HG03280 (cell line): ENCODE measurements around the gene GID4.
A peak's percentile ranks its signal among the peaks of the same experiment; 100 is the strongest.

Source experiments
- ATAC-seq: cut with Tn5 transposase; IDR thresholded peaks from one replicate; pipeline ENCODE4 v1.9.1; 2021; ENCODE audit warnings: mild to moderate bottlenecking, moderate library complexity; ENCODE audit not compliant: unreplicated experiment

Gene GID4

DNA sequence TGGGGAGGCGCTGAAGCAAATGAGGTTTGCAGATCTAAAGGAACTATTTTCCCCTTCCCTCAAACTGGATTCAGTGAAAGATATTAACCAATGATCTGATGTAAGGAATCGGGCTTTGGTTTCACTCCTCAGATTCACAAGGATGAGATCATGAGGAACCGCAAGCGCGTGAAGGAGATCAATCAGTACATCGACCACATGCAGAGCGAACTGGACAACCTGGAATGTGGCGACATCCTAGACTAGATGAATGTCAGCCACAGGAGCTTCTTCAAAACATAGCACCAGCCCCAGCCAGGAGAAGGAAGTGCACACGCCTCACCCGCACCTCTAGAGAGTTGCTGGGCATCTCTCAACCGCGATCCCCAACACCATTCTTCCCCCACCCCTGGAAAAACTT, 22.8 kb upstream of the GID4 start:
- ATAC-seq = no peak

- no peak for ATAC-seq
These were observed 21.2 kb upstream of the GID4 start for GRCh38 chr17:18017958-18018357.

GRCh38 chr17:18018411-18018921, 20.7 kb upstream of the GID4 start:
- no peak for ATAC-seq

- no peak for ATAC-seq
These were observed 19.4 kb upstream of the GID4 start for GRCh38 chr17:18019838-18020154.

DNA sequence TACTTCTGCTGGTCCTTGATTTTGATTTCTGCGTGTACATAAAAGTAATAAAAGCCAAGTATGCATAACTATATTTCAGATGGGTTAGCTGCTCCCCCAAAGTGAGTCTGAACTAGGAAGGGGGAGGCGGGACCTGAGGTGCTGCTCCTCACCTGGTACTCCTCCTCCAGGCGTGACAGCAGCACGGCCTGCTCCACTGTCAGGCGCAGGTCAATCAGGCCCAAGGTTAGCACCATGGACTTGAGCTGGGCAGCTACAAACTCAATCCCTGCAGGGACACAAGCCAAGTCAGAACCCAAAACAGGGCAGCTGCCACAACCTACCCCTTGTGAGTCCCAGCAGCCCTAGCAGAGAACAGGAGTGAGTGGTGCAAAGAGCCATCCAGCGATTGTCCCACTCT, 18.2 kb upstream of the GID4 start:
- no peak for ATAC-seq

DNA sequence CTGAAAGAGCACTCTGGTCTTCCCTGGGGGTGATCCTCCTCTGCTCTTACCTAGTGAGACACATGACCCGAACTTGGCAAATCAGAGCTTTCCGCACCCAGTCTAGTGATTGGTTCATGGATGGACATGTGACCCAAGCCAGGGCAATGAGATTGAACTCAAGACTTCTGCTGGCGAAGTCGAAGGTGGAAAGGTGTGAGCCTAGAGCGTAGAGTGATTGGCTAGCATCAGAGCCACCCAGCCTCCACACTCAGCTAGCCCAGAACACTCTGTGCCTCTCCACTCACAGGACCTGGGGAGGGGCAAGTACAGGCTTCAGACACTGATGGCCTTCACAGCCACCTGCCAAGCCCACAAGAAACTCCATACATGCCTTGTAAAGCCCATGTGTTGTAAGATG, 17.8 kb upstream of the GID4 start:
- no peak for ATAC-seq

DNA sequence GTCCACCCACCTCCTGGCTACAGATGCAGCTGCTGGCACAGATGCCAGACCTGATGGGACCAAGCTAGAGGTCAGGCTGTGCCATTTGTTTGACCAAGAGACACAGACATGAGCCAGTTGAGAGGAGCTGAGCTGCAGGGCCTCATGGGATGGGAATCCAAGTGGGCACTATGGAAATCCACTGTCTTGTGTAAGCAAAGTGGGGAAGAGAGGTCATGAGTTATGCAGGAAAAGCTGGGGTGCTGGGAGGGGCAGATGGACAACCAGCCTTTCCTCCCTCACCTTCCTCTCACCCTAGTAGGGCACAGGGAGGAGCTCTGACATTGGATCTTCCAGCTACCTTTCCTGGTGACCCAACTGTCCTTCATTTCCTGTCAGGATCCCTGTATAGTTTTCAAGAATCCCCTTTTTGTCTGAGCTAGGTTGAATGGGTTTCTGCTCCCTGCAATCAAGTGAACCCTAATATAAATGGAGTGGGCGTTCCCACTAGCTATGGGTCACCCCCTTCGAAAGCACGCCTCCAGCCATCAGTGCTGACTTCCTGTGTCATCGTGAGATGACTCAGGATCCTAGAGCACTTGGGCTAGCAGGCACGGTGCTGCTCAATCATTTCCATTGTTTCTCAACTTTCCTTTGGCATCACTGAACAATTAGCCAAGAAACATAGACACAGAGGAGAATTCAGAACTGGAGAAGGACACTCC, 13.8 kb upstream of the GID4 start:
- ATAC-seq = no peak

DNA sequence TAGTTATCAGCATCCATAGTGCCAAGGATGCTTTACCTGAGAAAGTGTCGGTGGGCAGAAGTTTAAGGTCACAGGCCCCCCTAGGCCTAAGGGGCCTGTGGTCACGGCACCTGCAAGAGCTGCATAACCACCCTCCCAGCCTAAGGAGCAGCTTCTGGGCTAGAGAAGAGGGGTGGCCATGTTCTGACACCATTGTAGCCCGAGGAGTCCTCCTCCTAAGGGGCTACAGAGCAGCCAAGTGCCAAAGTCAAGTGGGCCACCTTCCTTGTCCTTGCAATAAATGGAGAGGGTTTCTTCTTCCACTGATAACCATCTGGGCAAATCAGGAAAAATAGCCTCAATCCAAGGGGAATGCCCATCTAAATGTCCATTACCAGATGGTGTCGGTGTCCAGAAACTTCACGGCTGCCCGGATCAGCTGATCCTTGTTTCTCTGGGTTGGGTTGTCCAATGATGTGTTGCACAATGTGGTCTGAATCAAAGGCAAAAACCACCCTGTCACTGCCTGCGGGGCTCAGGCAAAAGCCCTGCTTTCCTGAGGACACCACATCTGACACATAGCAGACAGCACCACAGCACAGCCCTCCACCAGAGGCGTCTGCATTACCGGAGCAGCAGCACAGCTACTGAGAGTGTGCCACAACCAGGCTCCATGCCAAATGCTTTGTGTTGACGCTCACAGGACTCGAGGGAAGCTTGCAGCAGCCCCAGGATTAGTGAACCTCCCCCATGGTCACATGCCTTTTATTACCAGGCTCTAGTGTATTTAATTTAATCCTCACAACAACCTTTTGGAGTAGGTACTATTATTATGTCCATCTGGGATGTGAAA, 13.0 kb upstream of the GID4 start:
- ATAC-seq = no peak

GRCh38 chr17:18027280-18027679, 11.9 kb upstream of the GID4 start:
- ATAC-seq = no peak

- ATAC-seq = no peak
These were observed 10.9 kb upstream of the GID4 start for GRCh38 chr17:18028114-18028951.

- ATAC-seq = no peak
These were observed 10.2 kb upstream of the GID4 start for GRCh38 chr17:18028952-18029540.

GRCh38 chr17:18031955-18032354, 7.3 kb upstream of the GID4 start:
- no peak for ATAC-seq

- peak; percentile 58 for ATAC-seq
These were observed 5.6 kb upstream of the GID4 start for GRCh38 chr17:18033442-18034099.

GRCh38 chr17:18035704-18036103, 3.5 kb upstream of the GID4 start:
- ATAC-seq = no peak

DNA sequence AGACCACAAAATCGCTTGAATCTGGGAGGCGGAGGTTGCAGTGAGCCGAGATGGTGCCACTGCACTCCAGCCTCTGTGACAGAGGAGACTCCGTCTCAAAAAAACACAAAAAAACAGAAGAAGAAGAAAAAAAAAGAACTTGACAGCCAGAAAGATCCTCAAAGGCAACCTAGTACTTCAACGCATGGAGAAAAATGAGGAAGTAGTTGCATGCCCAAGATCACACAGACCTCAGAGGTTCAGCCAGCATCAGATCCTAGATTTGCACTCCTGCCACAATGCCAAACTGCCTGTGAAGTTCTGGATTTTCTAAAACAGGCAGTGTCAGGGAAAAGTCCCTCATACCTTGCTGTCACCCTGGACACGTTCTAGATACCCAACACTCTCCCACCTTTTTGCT, 1.7 kb upstream of the GID4 start:
- no peak for ATAC-seq

DNA sequence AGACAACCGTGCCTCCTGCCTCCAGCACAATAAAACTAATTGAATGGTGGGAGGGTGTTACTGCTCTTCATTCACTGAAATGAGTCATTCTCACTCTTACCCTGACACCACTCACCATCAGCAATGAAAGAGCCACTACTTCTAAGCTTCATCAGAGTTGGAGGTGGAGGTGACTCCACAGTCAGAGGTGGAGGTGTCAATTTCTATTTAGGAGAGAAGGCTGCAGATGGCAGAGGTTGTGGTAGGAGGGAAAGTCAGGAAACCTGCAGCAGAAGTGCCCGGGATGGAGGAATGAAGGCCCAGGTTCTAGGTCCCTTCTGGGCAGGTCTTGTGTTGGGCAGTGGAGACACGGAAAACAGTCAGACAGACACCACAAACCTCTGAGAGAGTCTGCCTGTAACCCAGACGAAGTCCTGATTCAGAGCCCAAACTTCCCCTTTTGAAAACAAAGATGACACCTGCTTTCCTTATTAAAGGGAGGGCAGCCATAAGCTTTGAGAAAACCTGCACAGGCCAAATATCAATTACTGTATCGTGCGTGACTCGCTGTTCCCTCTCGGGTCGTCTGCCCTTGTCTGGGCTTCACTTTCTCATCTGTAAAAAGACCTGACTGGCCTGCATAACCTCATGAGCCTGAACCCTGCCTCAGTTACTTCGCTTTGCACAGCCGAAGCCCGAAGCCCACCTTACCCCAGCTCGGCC, 908 bp upstream of the GID4 start:
- ATAC-seq = no peak

- ATAC-seq = peak; percentile 31
These were observed 490 bp downstream of the GID4 start for GRCh38 chr17:18039535-18040260.

DNA sequence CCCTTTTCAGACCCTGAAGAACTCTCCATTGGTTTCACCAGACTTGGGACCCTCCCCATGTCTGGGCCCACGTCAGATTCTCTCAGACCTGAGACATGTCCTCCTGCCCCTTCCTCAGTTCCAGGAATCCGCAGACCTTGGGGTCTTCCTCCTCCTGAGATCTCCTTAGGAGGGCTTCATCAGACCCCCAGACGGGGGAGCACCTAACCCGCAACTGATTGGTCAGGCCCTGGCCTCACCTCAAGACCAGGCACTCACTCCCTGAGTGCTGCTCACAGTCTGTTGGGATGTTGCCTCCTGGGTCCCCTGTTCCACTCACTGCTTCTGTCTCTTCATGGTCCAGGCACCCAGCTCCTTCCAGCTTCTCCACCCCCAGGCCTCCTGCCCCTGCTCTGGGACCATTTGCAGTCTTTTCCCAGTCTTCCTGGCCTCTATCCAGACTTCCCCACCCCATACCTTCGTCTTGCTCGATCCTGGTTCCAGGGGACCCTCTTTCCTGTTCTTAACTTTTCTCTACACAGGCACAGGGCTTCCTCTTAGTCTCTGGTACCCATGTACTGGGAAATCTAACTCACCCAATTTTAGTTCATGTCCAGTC, 1.2 kb downstream of the GID4 start:
- ATAC-seq = no peak

- ATAC-seq = no peak
These were observed 2.6 kb downstream of the GID4 start for GRCh38 chr17:18041776-18042175.
